Liver (tissue), 9 donors: ENCODE results near the gene ZNF280A. TPM values are rescaled to one million over a fixed set of nuclear protein-coding genes. Genes with fewer than 3 reads are reported as not detected.

Experiments used
- DNase-seq: peaks from one replicate; pipeline ENCODE4 v3.0.0-alpha.2; 2017; ENCODE audit warnings: low spot score
- H3K27ac ChIP-seq, 2 donors: one replicate each; pipeline ENCODE4 v1.7.0; 2013; ENCODE audit warnings: inconsistent platforms in 2 of 2, low read length in 2 of 2, control low read depth in 1 of 2, low read depth in 1 of 2, mild to moderate bottlenecking in 1 of 2
- H3K27me3 ChIP-seq, 4 donors: one replicate each; pipeline versions ENCODE4 v1.6.1 to v1.7.0; 2013; ENCODE audit warnings: low read length in 3 of 4, inconsistent platforms in 1 of 4, mild to moderate bottlenecking in 1 of 4, moderate library complexity in 1 of 4; ENCODE audit not compliant: control insufficient read depth in 4 of 4, insufficient read depth in 4 of 4
- H3K36me3 ChIP-seq, 4 donors: one replicate each; pipeline versions ENCODE4 v1.6.1 to v1.7.0; 2013; ENCODE audit warnings: low read length in 3 of 4, mild to moderate bottlenecking in 3 of 4, low read depth in 1 of 4, moderate library complexity in 1 of 4; ENCODE audit not compliant: control insufficient read depth in 4 of 4, insufficient read depth in 3 of 4
- H3K4me1 ChIP-seq, 4 donors: one replicate each; pipeline versions ENCODE4 v1.6.1 to v1.7.0; 2013; ENCODE audit warnings: low read length in 3 of 4, mild to moderate bottlenecking in 3 of 4, moderate library complexity in 1 of 4; ENCODE audit not compliant: control insufficient read depth in 4 of 4, insufficient read depth in 4 of 4
- H3K4me3 ChIP-seq, 3 donors: one replicate each; pipeline versions ENCODE4 v1.6.1 to v1.7.0; 2013; ENCODE audit warnings: low read length in 3 of 3, control low read depth in 1 of 3, low read depth in 1 of 3, mild to moderate bottlenecking in 1 of 3
- H3K9ac ChIP-seq, 2 donors: one replicate each; pipeline ENCODE4 v1.7.0; 2013; ENCODE audit warnings: low read length in 2 of 2, mild to moderate bottlenecking in 2 of 2, moderate library complexity in 2 of 2, control low read depth in 1 of 2, low read depth in 1 of 2
- H3K9me3 ChIP-seq, 4 donors: one replicate each; pipeline versions ENCODE4 v1.6.1 to v1.7.0; 2013; ENCODE audit warnings: low read length in 3 of 4; ENCODE audit not compliant: control insufficient read depth in 4 of 4
- EGR1 ChIP-seq, 2 donors: IDR thresholded peaks; 2 replicates each; pipeline ENCODE4 v1.6.1; 2016 to 2018; ENCODE audit warnings: antibody characterized with exemption in 2 of 2, low read depth in 2 of 2
- FOXA1 ChIP-seq: IDR thresholded peaks from 2 replicates; pipeline ENCODE4 v1.6.1; 2016; ENCODE audit warnings: antibody characterized with exemption
- FOXA2 ChIP-seq: IDR thresholded peaks from 2 replicates; pipeline ENCODE4 v1.6.1; 2016; ENCODE audit warnings: antibody characterized with exemption
- GABPA ChIP-seq, 2 donors: IDR thresholded peaks in 1 of 2; conservative IDR thresholded peaks in 1 of 2; 2 replicates each; pipeline ENCODE4 v1.6.1; 2016; ENCODE audit warnings: antibody characterized with exemption in 2 of 2, mild to moderate bottlenecking in 1 of 2, moderate library complexity in 1 of 2
- HNF4A ChIP-seq, 2 donors: conservative IDR thresholded peaks; 2 replicates each; pipeline ENCODE4 v1.6.1; 2016; ENCODE audit warnings: antibody characterized with exemption in 2 of 2, mild to moderate bottlenecking in 2 of 2
- HNF4G ChIP-seq: IDR thresholded peaks from 2 replicates; pipeline ENCODE4 v1.6.1; 2016; ENCODE audit warnings: antibody characterized with exemption
- JUND ChIP-seq, 2 donors: IDR thresholded peaks; 2 replicates each; pipeline ENCODE4 v1.6.1; 2016; ENCODE audit warnings: antibody characterized with exemption in 2 of 2
- NR2F2 ChIP-seq: IDR thresholded peaks from 2 replicates; pipeline ENCODE4 v1.6.1; 2016; ENCODE audit warnings: antibody characterized with exemption
- RAD21 ChIP-seq, 2 donors: IDR thresholded peaks; 2 replicates each; pipeline ENCODE4 v1.6.1; 2016; ENCODE audit warnings: antibody characterized with exemption in 2 of 2, mild to moderate bottlenecking in 2 of 2
- RXRA ChIP-seq, 2 donors: IDR thresholded peaks; 2 replicates each; pipeline ENCODE4 v1.6.1; 2017 to 2018; ENCODE audit warnings: antibody characterized with exemption in 2 of 2, mild to moderate bottlenecking in 1 of 2
- SP1 ChIP-seq: IDR thresholded peaks from 2 replicates; pipeline ENCODE4 v1.6.1; 2018; ENCODE audit warnings: antibody characterized with exemption, mild to moderate bottlenecking
- TAF1 ChIP-seq: conservative IDR thresholded peaks from 2 replicates; pipeline ENCODE4 v1.6.1; 2016; ENCODE audit warnings: antibody characterized with exemption, mild to moderate bottlenecking
- YY1 ChIP-seq: IDR thresholded peaks from 2 replicates; pipeline ENCODE4 v1.6.1; 2016; ENCODE audit warnings: antibody characterized with exemption, mild to moderate bottlenecking
- WGBS: extraction: QIAGEN DNeasy Blood & Tissue Kit; methylation state at CpG from one replicate; pipeline ENCODE4 v1.1.7; 2013; 5-methylcytosine and 5-hydroxymethylcytosine counted together
- polyA plus RNA-seq, 2 donors: library from polyadenylated mRNA; stranded (reverse) in 1 of 2; unstranded in 1 of 2; fragments of 200-250 nt in 1 of 2; fragments of >200 nt in 1 of 2; fragmentation: Nextera tagmentation in 1 of 2; extraction: Ambion mirVana in 1 of 2; gene quantifications; one replicate each; pipeline versions ENCODE4 v1.2.1 to v1.2.3, GENCODE V29; 2013 to 2015
- total RNA-seq, 2 donors: library from RNA; depleted of rRNA; stranded (reverse); fragments of >200 nt; gene quantifications; one replicate each; pipeline ENCODE4 v1.2.3, GENCODE V29; 2014
- TF ChIP-seq, protein P1 (sequence below): fragments of 150-350 bp; IDR thresholded peaks from 2 replicates; pipeline ENCODE4 v1.5.1; 2017; ENCODE audit warnings: improper control_type of control experiment, low read depth, low read length; ENCODE audit not compliant: missing input control
- TF ChIP-seq, protein P2 (sequence below): IDR thresholded peaks from 2 replicates; pipeline ENCODE4 v1.6.1; 2016; ENCODE audit warnings: antibody characterized with exemption, mild to moderate bottlenecking
- TF ChIP-seq, protein P3 (sequence below): IDR thresholded peaks from 2 replicates; pipeline ENCODE4 v1.6.1; 2016; ENCODE audit warnings: antibody characterized with exemption
- TF ChIP-seq, protein P4 (sequence below): IDR thresholded peaks from 2 replicates; pipeline ENCODE4 v1.6.1; 2016; ENCODE audit warnings: antibody characterized with exemption
- TF ChIP-seq, protein P5 (sequence below): IDR thresholded peaks from 2 replicates; pipeline ENCODE4 v1.6.1; 2016; ENCODE audit warnings: antibody characterized with exemption
- donor health status: healthy.
- donor health status: healthy.
- donor health status: healthy.
- donor health status: healthy.
- donor health status: healthy.

The ZNF280A gene
- total and polyA plus RNA-seq, 4 donors, result not detected

DNA sequence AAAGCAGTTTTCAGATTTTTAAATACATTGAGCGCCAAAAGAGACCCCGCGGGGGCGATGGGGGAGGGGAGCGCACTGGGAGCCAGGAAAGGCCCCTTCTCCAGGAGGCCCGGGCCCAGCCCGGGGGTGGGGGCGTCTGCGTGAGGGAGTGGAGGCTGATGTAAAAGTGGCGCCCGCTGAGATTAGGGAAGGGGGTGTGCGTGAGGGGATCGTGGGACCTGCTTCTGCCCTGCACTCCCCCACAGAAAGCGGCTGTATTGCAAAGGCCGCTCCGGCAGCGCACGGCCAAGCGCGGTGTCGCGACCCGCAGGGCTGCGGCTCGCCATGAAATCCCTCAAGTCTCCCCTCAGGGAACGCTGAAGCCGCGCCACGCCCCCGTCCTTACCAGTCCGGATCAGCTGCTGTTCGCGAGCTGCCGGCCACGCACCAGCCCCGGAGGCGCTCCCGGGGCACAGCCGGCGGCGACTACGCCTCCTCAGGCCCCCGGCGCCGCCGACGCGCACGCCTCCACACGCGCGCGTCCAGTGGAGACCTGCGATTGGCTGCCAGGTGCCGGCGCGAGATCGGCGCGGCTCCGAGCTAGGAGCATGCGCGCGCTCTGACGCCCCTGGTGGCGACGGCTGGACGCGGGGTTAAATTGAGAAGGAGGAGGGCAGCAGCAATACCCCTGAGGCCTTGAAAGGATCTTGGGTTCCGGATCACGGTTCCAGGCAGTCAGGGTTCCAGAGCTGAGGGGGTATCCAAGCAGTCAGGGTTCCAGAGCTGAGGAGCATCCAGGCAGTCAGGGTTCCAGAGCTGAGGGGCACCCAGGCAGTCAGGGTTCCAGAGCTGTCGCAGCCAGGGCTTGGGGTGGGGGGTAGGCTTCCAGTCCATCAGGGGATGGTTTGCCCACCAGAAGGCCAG, 11.5 kb downstream of the ZNF280A start, which contains the start of gene ZNF280B:
ZNF280B (minus strand) TSS at position 469 of the 903 bp plus-strand sequence. CDS start 19,344 bp downstream, outside the sequence.
- peak; percentile 71 for DNase-seq
- Histone ChIP-seq H3K27me3 (peaks cover 0 to 3% (median 0%) of the 10 kb centered on the region in 4 donors), H3K9ac (no peak within 1 kb of the TSS), H3K4me3 (peak within 1 kb of the TSS; percentile 33 to 57 (median 38)), H3K27ac (no peak within 1 kb of the TSS), H3K4me1 (peaks cover 0 to 4% (median 2%) of the 10 kb centered on the region in 4 donors), H3K36me3 (no peaks in the 10 kb centered on the region), H3K9me3 (peaks cover 0 to 6% (median 3%) of the 10 kb centered on the region in 4 donors)
- TF ChIP-seq, protein P1, sequence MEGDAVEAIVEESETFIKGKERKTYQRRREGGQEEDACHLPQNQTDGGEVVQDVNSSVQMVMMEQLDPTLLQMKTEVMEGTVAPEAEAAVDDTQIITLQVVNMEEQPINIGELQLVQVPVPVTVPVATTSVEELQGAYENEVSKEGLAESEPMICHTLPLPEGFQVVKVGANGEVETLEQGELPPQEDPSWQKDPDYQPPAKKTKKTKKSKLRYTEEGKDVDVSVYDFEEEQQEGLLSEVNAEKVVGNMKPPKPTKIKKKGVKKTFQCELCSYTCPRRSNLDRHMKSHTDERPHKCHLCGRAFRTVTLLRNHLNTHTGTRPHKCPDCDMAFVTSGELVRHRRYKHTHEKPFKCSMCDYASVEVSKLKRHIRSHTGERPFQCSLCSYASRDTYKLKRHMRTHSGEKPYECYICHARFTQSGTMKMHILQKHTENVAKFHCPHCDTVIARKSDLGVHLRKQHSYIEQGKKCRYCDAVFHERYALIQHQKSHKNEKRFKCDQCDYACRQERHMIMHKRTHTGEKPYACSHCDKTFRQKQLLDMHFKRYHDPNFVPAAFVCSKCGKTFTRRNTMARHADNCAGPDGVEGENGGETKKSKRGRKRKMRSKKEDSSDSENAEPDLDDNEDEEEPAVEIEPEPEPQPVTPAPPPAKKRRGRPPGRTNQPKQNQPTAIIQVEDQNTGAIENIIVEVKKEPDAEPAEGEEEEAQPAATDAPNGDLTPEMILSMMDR, result peak; percentile 18
- TF ChIP-seq RXRA (IDR thresholded peaks at IDR 0.05), result no peak
- 8% methylated on average over 72 of the region's 72 CpGs for WGBS

DNA sequence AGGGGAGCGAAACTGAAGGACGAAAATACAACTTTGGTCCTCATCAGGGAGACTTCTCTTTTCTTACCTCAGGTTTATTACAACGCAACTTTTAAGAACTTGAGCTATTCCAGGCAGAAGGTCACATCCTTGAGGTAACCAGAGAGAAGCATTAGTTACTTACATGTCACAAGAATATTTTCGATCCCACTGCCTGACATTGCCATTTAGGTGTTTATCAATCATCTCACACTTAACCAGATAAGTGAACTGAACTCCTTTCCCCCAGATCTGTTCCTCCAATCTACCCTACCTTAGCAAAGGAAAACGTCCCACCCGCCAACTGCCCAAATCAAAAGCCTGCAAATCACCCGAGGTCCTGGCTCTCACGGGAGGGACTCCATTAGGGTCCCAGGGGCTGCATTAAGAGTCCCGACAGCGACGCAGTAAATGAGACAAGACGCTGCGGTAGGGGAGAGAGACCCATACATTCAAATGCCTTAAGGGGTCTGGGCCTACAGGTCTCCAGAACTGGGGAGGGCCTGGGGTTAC, 12.3 kb downstream of the ZNF280A start:
- H3K9me3 ChIP-seq, result peaks cover 0 to 6% (median 3%) of the 10 kb centered on the region in 4 donors
- peaks cover 0 to 4% (median 2%) of the 10 kb centered on the region in 4 donors for H3K4me1 ChIP-seq
- peak overlapping the region in 1 of 3 donors; percentile 38 for H3K4me3 ChIP-seq
- DNase-seq, result no peak
- H3K36me3 ChIP-seq, result no peaks in the 10 kb centered on the region
- no peak overlapping the region for H3K9ac ChIP-seq
- H3K27me3 ChIP-seq, result peaks cover 0 to under 1% (median 0%) of the 10 kb centered on the region in 4 donors
- H3K27ac ChIP-seq, result no peak overlapping the region
- TF ChIP-seq RXRA (IDR thresholded peaks at IDR 0.05) (no peak), RAD21 (IDR thresholded peaks at IDR 0.05) (no peak), JUND (IDR thresholded peaks at IDR 0.05) (no peak), HNF4A (conservative IDR thresholded peaks at IDR 0.05) (no peak), EGR1 (IDR thresholded peaks at IDR 0.05; ENCODE audit: low read depth in 2 of 2) (no peak), SP1 (no peak), YY1 (no peak), GABPA (IDR thresholded peaks at IDR 0.05 in 1 of 2, conservative IDR thresholded peaks at IDR 0.05 in 1 of 2) (no peak), HNF4G (no peak), TAF1 (no peak), FOXA2 (no peak), NR2F2 (no peak), FOXA1 (no peak)
- TF ChIP-seq, protein P2, sequence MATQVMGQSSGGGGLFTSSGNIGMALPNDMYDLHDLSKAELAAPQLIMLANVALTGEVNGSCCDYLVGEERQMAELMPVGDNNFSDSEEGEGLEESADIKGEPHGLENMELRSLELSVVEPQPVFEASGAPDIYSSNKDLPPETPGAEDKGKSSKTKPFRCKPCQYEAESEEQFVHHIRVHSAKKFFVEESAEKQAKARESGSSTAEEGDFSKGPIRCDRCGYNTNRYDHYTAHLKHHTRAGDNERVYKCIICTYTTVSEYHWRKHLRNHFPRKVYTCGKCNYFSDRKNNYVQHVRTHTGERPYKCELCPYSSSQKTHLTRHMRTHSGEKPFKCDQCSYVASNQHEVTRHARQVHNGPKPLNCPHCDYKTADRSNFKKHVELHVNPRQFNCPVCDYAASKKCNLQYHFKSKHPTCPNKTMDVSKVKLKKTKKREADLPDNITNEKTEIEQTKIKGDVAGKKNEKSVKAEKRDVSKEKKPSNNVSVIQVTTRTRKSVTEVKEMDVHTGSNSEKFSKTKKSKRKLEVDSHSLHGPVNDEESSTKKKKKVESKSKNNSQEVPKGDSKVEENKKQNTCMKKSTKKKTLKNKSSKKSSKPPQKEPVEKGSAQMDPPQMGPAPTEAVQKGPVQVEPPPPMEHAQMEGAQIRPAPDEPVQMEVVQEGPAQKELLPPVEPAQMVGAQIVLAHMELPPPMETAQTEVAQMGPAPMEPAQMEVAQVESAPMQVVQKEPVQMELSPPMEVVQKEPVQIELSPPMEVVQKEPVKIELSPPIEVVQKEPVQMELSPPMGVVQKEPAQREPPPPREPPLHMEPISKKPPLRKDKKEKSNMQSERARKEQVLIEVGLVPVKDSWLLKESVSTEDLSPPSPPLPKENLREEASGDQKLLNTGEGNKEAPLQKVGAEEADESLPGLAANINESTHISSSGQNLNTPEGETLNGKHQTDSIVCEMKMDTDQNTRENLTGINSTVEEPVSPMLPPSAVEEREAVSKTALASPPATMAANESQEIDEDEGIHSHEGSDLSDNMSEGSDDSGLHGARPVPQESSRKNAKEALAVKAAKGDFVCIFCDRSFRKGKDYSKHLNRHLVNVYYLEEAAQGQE, result no peak
- TF ChIP-seq, protein P3, sequence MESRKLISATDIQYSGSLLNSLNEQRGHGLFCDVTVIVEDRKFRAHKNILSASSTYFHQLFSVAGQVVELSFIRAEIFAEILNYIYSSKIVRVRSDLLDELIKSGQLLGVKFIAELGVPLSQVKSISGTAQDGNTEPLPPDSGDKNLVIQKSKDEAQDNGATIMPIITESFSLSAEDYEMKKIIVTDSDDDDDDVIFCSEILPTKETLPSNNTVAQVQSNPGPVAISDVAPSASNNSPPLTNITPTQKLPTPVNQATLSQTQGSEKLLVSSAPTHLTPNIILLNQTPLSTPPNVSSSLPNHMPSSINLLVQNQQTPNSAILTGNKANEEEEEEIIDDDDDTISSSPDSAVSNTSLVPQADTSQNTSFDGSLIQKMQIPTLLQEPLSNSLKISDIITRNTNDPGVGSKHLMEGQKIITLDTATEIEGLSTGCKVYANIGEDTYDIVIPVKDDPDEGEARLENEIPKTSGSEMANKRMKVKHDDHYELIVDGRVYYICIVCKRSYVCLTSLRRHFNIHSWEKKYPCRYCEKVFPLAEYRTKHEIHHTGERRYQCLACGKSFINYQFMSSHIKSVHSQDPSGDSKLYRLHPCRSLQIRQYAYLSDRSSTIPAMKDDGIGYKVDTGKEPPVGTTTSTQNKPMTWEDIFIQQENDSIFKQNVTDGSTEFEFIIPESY, result no peak
- TF ChIP-seq, protein P4, sequence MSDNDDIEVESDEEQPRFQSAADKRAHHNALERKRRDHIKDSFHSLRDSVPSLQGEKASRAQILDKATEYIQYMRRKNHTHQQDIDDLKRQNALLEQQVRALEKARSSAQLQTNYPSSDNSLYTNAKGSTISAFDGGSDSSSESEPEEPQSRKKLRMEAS, result no peak
- TF ChIP-seq, protein P5, sequence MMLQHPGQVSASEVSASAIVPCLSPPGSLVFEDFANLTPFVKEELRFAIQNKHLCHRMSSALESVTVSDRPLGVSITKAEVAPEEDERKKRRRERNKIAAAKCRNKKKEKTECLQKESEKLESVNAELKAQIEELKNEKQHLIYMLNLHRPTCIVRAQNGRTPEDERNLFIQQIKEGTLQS, result no peak
- TF ChIP-seq, protein P1, result no peak
- WGBS, result 43% methylated on average over 13 of the region's 13 CpGs
